IMR-90 (cell line): ENCODE measurements around the gene KAZN. TPM values are rescaled to one million over a fixed set of nuclear protein-coding genes. Genes with fewer than 3 reads are reported as not detected.

Experiments
- ATAC-seq: fragments of 200-7000 bp; cut with Tn5 transposase; 2 replicates; pipeline ENCODE4 v1.9.1; 2020; ENCODE audit warnings: low read depth, mild to moderate bottlenecking, moderate library complexity
- BruUV-seq: library from RNA; stranded (reverse); fragments of 400-500 nt; replicated peaks from 2 replicates; lab custom pipeline; 2021; lab: Mats Ljungman, UMichigan
- CTCF ChIA-PET: fragments of 300-600 bp; formaldehyde crosslinking; extraction: SDS; loops from one replicate; lab custom pipeline; 2021; ENCODE audit warnings: antibody characterized with exemption; lab: Yijun Ruan, JAX
- POLR2A ChIA-PET: fragments of 300-600 bp; sonication (Branson Sonifier 250); formaldehyde crosslinking; loops from one replicate; lab custom pipeline; 2022; ENCODE audit warnings: antibody characterized with exemption; ENCODE audit not compliant: unreplicated experiment; lab: Charles Lee
- DNase-seq: peaks from one replicate; pipeline ENCODE4 v3.0.0; 2013
- H2AFZ ChIP-seq: replicated peaks from 2 replicates; pipeline ENCODE3; 2013; ENCODE audit warnings: low read length, mild to moderate bottlenecking; ENCODE audit not compliant: poor library complexity
- H2AK5ac ChIP-seq: 2 replicates; pipeline ENCODE4 v1.6.1; 2013; ENCODE audit warnings: low read depth, low read length, inconsistent platforms
- H2AK9ac ChIP-seq: replicated peaks from 2 replicates; pipeline ENCODE3; 2013; ENCODE audit warnings: mild to moderate bottlenecking, low read depth, low read length, moderate library complexity; ENCODE audit not compliant: poor library complexity
- H2BK120ac ChIP-seq: 2 replicates; pipeline ENCODE4 v1.6.1; 2013; ENCODE audit warnings: low read depth, low read length, inconsistent platforms
- H2BK15ac ChIP-seq: 3 replicates; pipeline ENCODE4 v1.6.1; 2013; ENCODE audit warnings: low read depth, low read length, inconsistent platforms
- H2BK20ac ChIP-seq: 2 replicates; pipeline ENCODE4 v1.6.1; 2013; ENCODE audit warnings: low read depth, mild to moderate bottlenecking, inconsistent platforms, low read length, moderate library complexity
- H2BK5ac ChIP-seq: 2 replicates; pipeline ENCODE4 v1.6.1; 2013; ENCODE audit warnings: mild to moderate bottlenecking, low read depth, low read length, inconsistent platforms; ENCODE audit not compliant: poor library complexity, severe bottlenecking
- H3K14ac ChIP-seq: replicated peaks from 2 replicates; pipeline ENCODE4 v1.6.1; 2013; ENCODE audit warnings: low read depth, low read length, inconsistent platforms
- H3K18ac ChIP-seq: 2 replicates; pipeline ENCODE4 v1.6.1; 2013; ENCODE audit warnings: low read depth, low read length, control low read depth
- H3K23ac ChIP-seq: 2 replicates; pipeline ENCODE4 v1.6.1; 2013; ENCODE audit warnings: low read depth, low read length, inconsistent platforms
- H3K27ac ChIP-seq: 2 replicates; pipeline ENCODE4 v1.5.1; 2013; ENCODE audit warnings: mild to moderate bottlenecking, control low read depth, low read length; ENCODE audit not compliant: insufficient read depth
- H3K27me3 ChIP-seq: 2 replicates; pipeline ENCODE4 v1.6.1; 2013; ENCODE audit warnings: low read length; ENCODE audit not compliant: control insufficient read depth, insufficient read depth
- H3K36me3 ChIP-seq: 2 replicates; pipeline ENCODE4 v1.6.1; 2013; ENCODE audit warnings: low read length, mixed read lengths; ENCODE audit not compliant: control insufficient read depth, insufficient read depth
- H3K4ac ChIP-seq: 2 replicates; pipeline ENCODE4 v1.6.1; 2013; ENCODE audit warnings: low read depth, low read length, inconsistent platforms
- H3K4me1 ChIP-seq: 2 replicates; pipeline ENCODE4 v1.6.1; 2013; ENCODE audit warnings: low read length, mixed read lengths; ENCODE audit not compliant: control insufficient read depth, insufficient read depth
- H3K4me2 ChIP-seq: 2 replicates; pipeline ENCODE4 v1.6.1; 2013; ENCODE audit warnings: low read depth, mild to moderate bottlenecking, control low read depth, low read length, moderate library complexity
- H3K4me3 ChIP-seq: 2 replicates; pipeline ENCODE4 v1.5.1; 2013; ENCODE audit warnings: low read depth, mild to moderate bottlenecking, control low read depth, low read length, moderate library complexity; ENCODE audit not compliant: insufficient read depth
- H3K56ac ChIP-seq: 2 replicates; pipeline ENCODE4 v1.6.1; 2013; ENCODE audit warnings: low read length, inconsistent platforms; ENCODE audit not compliant: insufficient read depth; ENCODE audit errors: extremely low read depth
- H3K79me1 ChIP-seq, 2 experiments: 2 replicates each; pipeline ENCODE4 v1.6.1; 2013; ENCODE audit warnings: low read length in 2 of 2, inconsistent platforms in 1 of 2, low read depth in 1 of 2
- H3K9ac ChIP-seq: 2 replicates; pipeline ENCODE4 v1.6.1; 2013; ENCODE audit warnings: low read depth, low read length, control low read depth
- H3K9me1 ChIP-seq: 2 replicates; pipeline ENCODE4 v1.6.1; 2013; ENCODE audit warnings: low read length, inconsistent platforms; ENCODE audit not compliant: insufficient read depth
- H3K9me3 ChIP-seq: 2 replicates; pipeline ENCODE4 v1.6.1; 2013; ENCODE audit warnings: low read length; ENCODE audit not compliant: control insufficient read depth, insufficient read depth
- H4K20me1 ChIP-seq: 2 replicates; pipeline ENCODE4 v1.6.1; 2013; ENCODE audit warnings: low read length, inconsistent platforms; ENCODE audit not compliant: insufficient read depth
- H4K5ac ChIP-seq: 2 replicates; pipeline ENCODE4 v1.6.1; 2013; ENCODE audit warnings: mild to moderate bottlenecking, low read depth, low read length, control low read depth
- H4K8ac ChIP-seq, 2 experiments: 2 replicates each; pipeline ENCODE4 v1.6.1; 2013; ENCODE audit warnings: low read depth in 2 of 2, low read length in 2 of 2, control low read depth in 1 of 2, inconsistent platforms in 1 of 2
- H4K91ac ChIP-seq: 2 replicates; pipeline ENCODE4 v1.6.1; 2013; ENCODE audit warnings: low read depth, low read length, inconsistent platforms; ENCODE audit not compliant: insufficient read depth
- CEBPB ChIP-seq: IDR thresholded peaks from 2 replicates; pipeline ENCODE4 v1.6.1; 2012; ENCODE audit warnings: low read depth, low read length, improper control_type of control experiment
- FOS ChIP-seq: fragments of 150-350 bp; IDR thresholded peaks from 2 replicates; pipeline ENCODE4 v1.6.1; 2016; ENCODE audit warnings: low read depth, low read length
- RFX5 ChIP-seq: IDR thresholded peaks from 2 replicates; pipeline ENCODE4 v1.8.0; 2012; ENCODE audit warnings: low read depth, mild to moderate bottlenecking, low read length, moderate library complexity
- USF2 ChIP-seq: fragments of 150-350 bp; IDR thresholded peaks from 2 replicates; pipeline ENCODE4 v1.6.1; 2017; ENCODE audit warnings: mild to moderate bottlenecking, antibody characterized with exemption, low read length, low read depth
- WGBS, 2 experiments: methylation state at CpG; one replicate each; pipeline versions ENCODE4 v1.1.5 to v1.1.7; 2013; ENCODE audit warnings: missing lambda C conversion rate in 2 of 2; ENCODE audit not compliant: insufficient read length in 1 of 2; ENCODE audit errors: extremely low coverage in 2 of 2; 5-methylcytosine and 5-hydroxymethylcytosine counted together
- dilution Hi-C: fragments of 300-500 bp; cut with HindIII; formaldehyde crosslinking; loops from one replicate; pipeline ENCODE4 v1.14.3; 2018; ENCODE audit warnings: low sequenced_read_pairs; ENCODE audit not compliant: unreplicated experiment
- in situ Hi-C: fragments of 300-500 bp; cut with MboI; formaldehyde crosslinking; loops from 3 replicates; pipeline ENCODE4 v1.14.3; 2019; ENCODE audit warnings: low sequenced_read_pairs, inconsistent platforms, mixed read lengths
- intact Hi-C: fragments of 100-400 bp; cut with micrococcal nuclease; formaldehyde crosslinking; loops from 2 replicates; pipeline ENCODE4 v1.10.0; 2022
- polyA plus RNA-seq, 3 experiments: library from polyadenylated mRNA; depleted of rRNA; stranded (reverse); fragments of >200 nt; gene quantifications; 2 replicates each; pipeline ENCODE4 v1.2.3, GENCODE V29; 2012; ENCODE audit warnings: low replicate concordance in 1 of 3
- total RNA-seq: library from RNA; depleted of rRNA; stranded (reverse); fragments of >200 nt; gene quantifications from 2 replicates; pipeline ENCODE4 v1.2.3, GENCODE V29; 2012

Gene KAZN
- total and polyA plus RNA-seq, 2 of the 4 experiments (the other 2 are of a cell fraction), result 5.2 to 10.5 TPM

- dilution Hi-C loops, result no loop called here
Measured at GRCh38 chr1:14970115-14970798, 371.8 kb downstream of the KAZN start.

More at GRCh38 chr1:14970115-14970798, 371.8 kb downstream of the KAZN start:
- in situ Hi-C loops, result no loop called here
- Histone ChIP-seq H3K4me1 (peaks cover 27% of the 10 kb centered on the region), H2BK15ac (no peak overlapping the region), H3K4ac (no peak overlapping the region; the same call in 1 of the 2 replicates), H3K18ac (no peak overlapping the region), H3K14ac (no peak overlapping the region), H3K9ac (no peak overlapping the region), H3K4me3 (no peak overlapping the region), H4K5ac (no peak overlapping the region), H2BK120ac (no peak overlapping the region), H3K27ac (no peak overlapping the region), H4K91ac (no peak overlapping the region; the same call in 1 of the 2 replicates), H4K20me1 (peaks cover 12% of the 10 kb centered on the region; the same call in 1 of the 2 replicates), H3K4me2 (no peak overlapping the region), H2AK5ac (peak overlapping the region; percentile 46), H3K9me3 (peaks cover 8% of the 10 kb centered on the region), H3K9me1 (peaks cover 13% of the 10 kb centered on the region; the same call in 1 of the 2 replicates), H3K36me3 (peaks cover 5% of the 10 kb centered on the region; the same call in 1 of the 2 replicates), H2AFZ (no peak overlapping the region), H2AK9ac (no peak overlapping the region), H3K79me1 (peaks cover 45 to 73% of the 10 kb centered on the region in 2 experiments), H2BK5ac (no peak overlapping the region), H4K8ac (no peak overlapping the region; a peak in 1 of 4 replicates), H3K56ac (no peak overlapping the region), H3K27me3 (no peaks in the 10 kb centered on the region), H2BK20ac (no peak overlapping the region), H3K23ac (no peak overlapping the region)
- peak; percentile 6; the same call in 1 of the 2 replicates for ATAC-seq
- WGBS, 2 experiments, result no CpG with 5 or more reads among the region's 16 CpGs
- ChIA-PET POLR2A (interaction anchor here (0.5 kb wide), 1 partner anchor 44 kb away, joined by 4 read pairs; no protein-coding TSS in a partner anchor), CTCF (interaction anchor here (0.6 kb wide), 1 partner anchor 457 kb away, joined by 3 read pairs; no protein-coding TSS in a partner anchor)
- DNase-seq, result peak; percentile 87
- peak; percentile 99 for TF ChIP-seq USF2
- TF ChIP-seq FOS, result peak; percentile 68
- peak; percentile 39; the same call in 1 of the 2 replicates for TF ChIP-seq CEBPB
- no peak for TF ChIP-seq RFX5
- intact Hi-C loops, result no loop called here
- BruUV-seq, result no TSS peak
